Adipose tissue (tissue), 3 donors: ENCODE measurements around the gene DPH6. TPM values are rescaled to one million over a fixed set of nuclear protein-coding genes. Genes with fewer than 3 reads are reported as not detected.
"Not testable (repeated sequence)": the region's sequence is repeated elsewhere in the genome, so short reads cannot be mapped to it uniquely, and the experiment has no call there.

Source experiments
- H3K27ac ChIP-seq: one replicate; pipeline ENCODE4 v1.5.1; 2013; ENCODE audit warnings: low read depth, low read length
- WGBS, 3 donors: extraction: QIAGEN DNeasy Blood & Tissue Kit; methylation state at CpG; one replicate each; pipeline ENCODE4 v1.1.7; 2013; 5-methylcytosine and 5-hydroxymethylcytosine counted together
- polyA plus RNA-seq, 3 donors: library from polyadenylated mRNA; stranded (reverse); fragments of 200-250 nt; gene quantifications; one replicate each; pipeline ENCODE4 v1.2.3, GENCODE V29; 2013
- donor health status: healthy with polysubstance abuse.
- donor health status: Bipolar disorder and iron deficiency.
- donor health status: healthy.

DPH6 gene
- polyA plus RNA-seq: 1 to 10 TPM; 7.7 to 10.0 (median 8.8) TPM

GRCh38 chr15:35545824-35546510 lies at the start of gene DPH6:
Gene DPH6 (minus strand): TSS chr15:35546165. CDS start chr15:35546141, 24 bp downstream.
- 0 to 1% (median 0%) methylated on average over 64 to 66 of the region's 66 CpGs for WGBS, 3 donors
- peak within 1 kb of the TSS; percentile 78 for H3K27ac ChIP-seq

- WGBS, 3 donors: 44 to 88% (median 84%) methylated on average over 1 of the region's 1 CpG
- no peak overlapping the region for H3K27ac ChIP-seq
These were observed 49.7 kb upstream of the DPH6 start for GRCh38 chr15:35595656-35596055.

- WGBS, 3 donors: 78 to 84% (median 80%) methylated on average over 2 of the region's 2 CpGs
- not testable (repeated sequence) for H3K27ac ChIP-seq
These were observed 46.0 kb upstream of the DPH6 start for GRCh38 chr15:35591987-35592386.

GRCh38 chr15:35583863-35584528 lies 38.0 kb upstream of the DPH6 start:
- no peak overlapping the region for H3K27ac ChIP-seq
- 23 to 54% (median 51%) methylated on average over 1 of the region's 1 CpG for WGBS, 3 donors

GRCh38 chr15:35580606-35581005 lies 34.6 kb upstream of the DPH6 start:
- H3K27ac ChIP-seq: no peak overlapping the region
- 61 to 95% (median 87%) methylated on average over 3 of the region's 3 CpGs for WGBS, 3 donors

GRCh38 chr15:35567392-35567791 lies 21.4 kb upstream of the DPH6 start:
- WGBS, 3 donors: 61 to 90% (median 85%) methylated on average over 1 of the region's 1 CpG
- no peak overlapping the region for H3K27ac ChIP-seq

- H3K27ac ChIP-seq: no peak overlapping the region
- WGBS, 3 donors: 91 to 96% (median 92%) methylated on average over 3 of the region's 3 CpGs
These were observed 21.0 kb upstream of the DPH6 start for GRCh38 chr15:35566991-35567390.

GRCh38 chr15:35565901-35566300 lies 19.9 kb upstream of the DPH6 start:
- H3K27ac ChIP-seq: no peak overlapping the region

GRCh38 chr15:35562641-35563040 lies 16.7 kb upstream of the DPH6 start:
- no peak overlapping the region for H3K27ac ChIP-seq
- 31 to 80% (median 76%) methylated on average over 1 of the region's 1 CpG for WGBS, 3 donors

More at GRCh38 chr15:35565901-35566300, 19.9 kb upstream of the DPH6 start:
- 91 to 94% (median 92%) methylated on average over 3 of the region's 3 CpGs for WGBS, 3 donors

- H3K27ac ChIP-seq: no peak overlapping the region
- WGBS, 3 donors: 96 to 100% (median 100%) methylated on average over 1 of the region's 1 CpG
These were observed 15.3 kb upstream of the DPH6 start for GRCh38 chr15:35561308-35561707.

GRCh38 chr15:35560870-35561269 lies 14.9 kb upstream of the DPH6 start:
- WGBS, 3 donors: 74 to 77% (median 77%) methylated on average over 2 of the region's 2 CpGs
- no peak overlapping the region for H3K27ac ChIP-seq

- 89 to 98% (median 95%) methylated on average over 1 of the region's 1 CpG for WGBS, 3 donors
- no peak overlapping the region for H3K27ac ChIP-seq
These were observed 14.3 kb upstream of the DPH6 start for GRCh38 chr15:35560258-35560657.

- 78 to 86% (median 85%) methylated on average over 2 of the region's 2 CpGs for WGBS, 3 donors
- H3K27ac ChIP-seq: no peak overlapping the region
These were observed 13.7 kb upstream of the DPH6 start for GRCh38 chr15:35559683-35560082.

GRCh38 chr15:35557544-35557943 lies 11.6 kb upstream of the DPH6 start:
- 91 to 94% (median 91%) methylated on average over 4 of the region's 4 CpGs for WGBS, 3 donors

GRCh38 chr15:35557012-35557411 lies 11.0 kb upstream of the DPH6 start:
- 95 to 98% (median 96%) methylated on average over 4 of the region's 4 CpGs for WGBS, 3 donors
- no peak overlapping the region for H3K27ac ChIP-seq

More at GRCh38 chr15:35557544-35557943, 11.6 kb upstream of the DPH6 start:
- H3K27ac ChIP-seq: no peak overlapping the region

GRCh38 chr15:35555244-35555643 lies 9.3 kb upstream of the DPH6 start:
- 88 to 95% (median 92%) methylated on average over 1 of the region's 1 CpG for WGBS, 3 donors

GRCh38 chr15:35550957-35551356 lies 5.0 kb upstream of the DPH6 start:
- H3K27ac ChIP-seq: no peak overlapping the region
- WGBS, 3 donors: 69 to 97% (median 93%) methylated on average over 5 of the region's 5 CpGs

More at GRCh38 chr15:35555244-35555643, 9.3 kb upstream of the DPH6 start:
- H3K27ac ChIP-seq: no peak overlapping the region

- WGBS, 3 donors: 80 to 81% (median 81%) methylated on average over 4 of the region's 4 CpGs
- no peak overlapping the region for H3K27ac ChIP-seq
These were observed 3.6 kb upstream of the DPH6 start for GRCh38 chr15:35549567-35549966.

GRCh38 chr15:35548435-35548834 lies 2.5 kb upstream of the DPH6 start:
- no peak overlapping the region for H3K27ac ChIP-seq
- WGBS, 3 donors: 97 to 99% (median 98%) methylated on average over 2 of the region's 2 CpGs
